Measurements from ENCODE around the gene IL1RAPL1.

GRCh38 chrX:29257521-29257920 is 670.3 kb downstream of the IL1RAPL1 start:
- TF ChIP-seq CTCF (IDR thresholded peaks at IDR 0.05): no peak
- no peak for TF ChIP-seq ZFX (IDR thresholded peaks at IDR 0.05; ENCODE audit: borderline replicate concordance)
